ENCODE data around the gene CD300LF.

The CD300LF gene

GRCh38 chr17:74686761-74687160 is 26.0 kb downstream of the CD300LF start:
- DNase-seq (ENCODE audit: low spot score) = no peak

GRCh38 chr17:74682471-74683190 is 30.1 kb downstream of the CD300LF start:
- no peak for DNase-seq (ENCODE audit: low spot score)

- no peak for DNase-seq (ENCODE audit: low spot score)
Measured at GRCh38 chr17:74682028-74682427, 30.7 kb downstream of the CD300LF start.

- DNase-seq (ENCODE audit: low spot score) = no peak
Measured at GRCh38 chr17:74680941-74681340, 31.8 kb downstream of the CD300LF start.

- no peak for DNase-seq (ENCODE audit: low spot score)
Measured at GRCh38 chr17:74680213-74680612, 32.5 kb downstream of the CD300LF start.

GRCh38 chr17:74679374-74679773 is 33.3 kb downstream of the CD300LF start:
- DNase-seq (ENCODE audit: low spot score) = no peak

GRCh38 chr17:74678541-74678940 is 34.2 kb downstream of the CD300LF start:
- DNase-seq (ENCODE audit: low spot score) = no peak

- DNase-seq (ENCODE audit: low spot score) = peak; percentile 25
Measured at GRCh38 chr17:74677558-74678466, 34.9 kb downstream of the CD300LF start.

GRCh38 chr17:74671031-74671771 is 41.5 kb downstream of the CD300LF start:
- no peak for DNase-seq (ENCODE audit: low spot score)

- DNase-seq (ENCODE audit: low spot score) = no peak
Measured at GRCh38 chr17:74670329-74670728, 42.4 kb downstream of the CD300LF start.

GRCh38 chr17:74663561-74663960 is 49.2 kb downstream of the CD300LF start:
- no peak for DNase-seq (ENCODE audit: low spot score)

GRCh38 chr17:74659889-74660288 is 52.8 kb downstream of the CD300LF start:
- DNase-seq (ENCODE audit: low spot score) = no peak

- no peak for DNase-seq (ENCODE audit: low spot score)
Measured at GRCh38 chr17:74658620-74659019, 54.1 kb downstream of the CD300LF start.

GRCh38 chr17:74654742-74655141 is 58.0 kb downstream of the CD300LF start:
- DNase-seq (ENCODE audit: low spot score) = no peak

- DNase-seq (ENCODE audit: low spot score) = no peak
Measured at GRCh38 chr17:74652020-74652419, 60.7 kb downstream of the CD300LF start.

GRCh38 chr17:74649909-74650308 is 62.8 kb downstream of the CD300LF start:
- no peak for DNase-seq (ENCODE audit: low spot score)

- no peak for DNase-seq (ENCODE audit: low spot score)
Measured at GRCh38 chr17:74647871-74648672, 64.7 kb downstream of the CD300LF start.

- DNase-seq (ENCODE audit: low spot score) = peak; percentile 37
Measured at GRCh38 chr17:74646231-74646630, 66.5 kb downstream of the CD300LF start.

- DNase-seq (ENCODE audit: low spot score) = no peak
Measured at GRCh38 chr17:74645010-74645409, 67.7 kb downstream of the CD300LF start.

GRCh38 chr17:74644419-74644818 is 68.3 kb downstream of the CD300LF start:
- no peak for DNase-seq (ENCODE audit: low spot score)

Measured in RKO (cell line).